SK-N-SH treated with all-trans-retinoic acid at 6 μM for 48 hours (cell line): ENCODE measurements around the gene INSYN2B.

Experiments
- ATAC-seq: fragments of 200-7000 bp; cut with Tn5 transposase; 3 replicates; pipeline ENCODE4 v1.9.1; 2020; ENCODE audit warnings: mild to moderate bottlenecking, moderate library complexity
- ARNTL ChIP-seq: fragments of 450-650 bp; formaldehyde crosslinking; IDR thresholded peaks from 2 replicates; pipeline ENCODE4 v1.5.0; 2020; ENCODE audit warnings: low read depth, mild to moderate bottlenecking, moderate library complexity, borderline replicate concordance
- BACH2 ChIP-seq: fragments of 250-450 bp; sonication (Bioruptor Pico); IDR thresholded peaks from 2 replicates; pipeline ENCODE4 v1.9.0; 2021; ENCODE audit warnings: mild to moderate bottlenecking, borderline replicate concordance
- CSDC2 ChIP-seq: fragments of 250-450 bp; sonication (Bioruptor Pico); IDR thresholded peaks from 2 replicates; pipeline ENCODE4 v1.5.0; 2020; ENCODE audit warnings: mild to moderate bottlenecking, moderate library complexity
- ESRRG ChIP-seq: fragments of 250-450 bp; sonication (Bioruptor Pico); IDR thresholded peaks from 2 replicates; pipeline ENCODE4 v1.6.1; 2021; ENCODE audit warnings: mild to moderate bottlenecking
- GLIS3 ChIP-seq: fragments of 250-450 bp; sonication (Bioruptor Pico); IDR thresholded peaks from 2 replicates; pipeline ENCODE4 v1.5.0; 2020; ENCODE audit warnings: mild to moderate bottlenecking, moderate library complexity
- ISL1 ChIP-seq: fragments of 250-450 bp; sonication (Bioruptor Pico); IDR thresholded peaks from 2 replicates; pipeline ENCODE4 v2.1.2; 2022; ENCODE audit warnings: mild to moderate bottlenecking, moderate library complexity
- RARB ChIP-seq: fragments of 250-450 bp; sonication (Bioruptor Pico); IDR thresholded peaks from 2 replicates; pipeline ENCODE4 v1.8.0; 2021; ENCODE audit warnings: mild to moderate bottlenecking, moderate library complexity
- SNAI2 ChIP-seq: fragments of 250-450 bp; sonication (Bioruptor Pico); IDR thresholded peaks from 2 replicates; pipeline ENCODE4 v1.5.0; 2020; ENCODE audit warnings: mild to moderate bottlenecking, moderate library complexity
- TCF4 ChIP-seq: fragments of 250-450 bp; sonication (Bioruptor Pico); IDR thresholded peaks from 2 replicates; pipeline ENCODE4 v1.8.0; 2021; ENCODE audit warnings: mild to moderate bottlenecking, moderate library complexity, borderline replicate concordance
- TOX ChIP-seq: fragments of 250-450 bp; sonication (Bioruptor Pico); IDR thresholded peaks from 2 replicates; pipeline ENCODE4 v1.8.0; 2021; ENCODE audit warnings: mild to moderate bottlenecking, moderate library complexity, borderline replicate concordance
- ZC3H10 ChIP-seq: fragments of 250-450 bp; sonication (Bioruptor Pico); IDR thresholded peaks from 2 replicates; pipeline ENCODE4 v1.5.1; 2021; ENCODE audit warnings: mild to moderate bottlenecking, moderate library complexity
- ZFP3 ChIP-seq: fragments of 250-450 bp; sonication (Bioruptor Pico); IDR thresholded peaks from 2 replicates; pipeline ENCODE4 v1.5.0; 2020; ENCODE audit warnings: mild to moderate bottlenecking, moderate library complexity
- ZFP30 ChIP-seq: fragments of 450-650 bp; formaldehyde crosslinking; IDR thresholded peaks from 2 replicates; pipeline ENCODE4 v1.5.0; 2022; ENCODE audit warnings: mild to moderate bottlenecking, moderate library complexity
- ZNF565 ChIP-seq: fragments of 450-650 bp; formaldehyde crosslinking; conservative IDR thresholded peaks from 2 replicates; pipeline ENCODE4 v1.5.0; 2020; ENCODE audit warnings: low read depth, mild to moderate bottlenecking, moderate library complexity
- ZNF70 ChIP-seq: fragments of 450-650 bp; formaldehyde crosslinking; IDR thresholded peaks from 2 replicates; pipeline ENCODE4 v1.5.0; 2020; ENCODE audit warnings: mild to moderate bottlenecking, moderate library complexity
- ZNF8 ChIP-seq: fragments of 450-650 bp; formaldehyde crosslinking; IDR thresholded peaks from 2 replicates; pipeline ENCODE4 v1.5.0; 2020; ENCODE audit warnings: mild to moderate bottlenecking, moderate library complexity
- TF ChIP-seq, protein P1 (sequence below): fragments of 250-450 bp; sonication (Bioruptor Pico); IDR thresholded peaks from 2 replicates; pipeline ENCODE4 v1.5.0; 2020; ENCODE audit warnings: mild to moderate bottlenecking, moderate library complexity
- TF ChIP-seq, protein P2 (sequence below): fragments of 250-450 bp; sonication (Bioruptor Pico); IDR thresholded peaks from 2 replicates; pipeline ENCODE4 v1.8.0; 2020; ENCODE audit warnings: mild to moderate bottlenecking, moderate library complexity, borderline replicate concordance
- TF ChIP-seq, protein P3 (sequence below): fragments of 250-450 bp; sonication (Bioruptor Pico); IDR thresholded peaks from 2 replicates; pipeline ENCODE4 v1.5.1; 2021; ENCODE audit warnings: mild to moderate bottlenecking, moderate library complexity
- TF ChIP-seq, protein P4 (sequence below): fragments of 250-450 bp; sonication (Bioruptor Pico); IDR thresholded peaks from 2 replicates; pipeline ENCODE4 v1.5.1; 2020; ENCODE audit warnings: low read depth, mild to moderate bottlenecking, moderate library complexity

Gene INSYN2B

DNA sequence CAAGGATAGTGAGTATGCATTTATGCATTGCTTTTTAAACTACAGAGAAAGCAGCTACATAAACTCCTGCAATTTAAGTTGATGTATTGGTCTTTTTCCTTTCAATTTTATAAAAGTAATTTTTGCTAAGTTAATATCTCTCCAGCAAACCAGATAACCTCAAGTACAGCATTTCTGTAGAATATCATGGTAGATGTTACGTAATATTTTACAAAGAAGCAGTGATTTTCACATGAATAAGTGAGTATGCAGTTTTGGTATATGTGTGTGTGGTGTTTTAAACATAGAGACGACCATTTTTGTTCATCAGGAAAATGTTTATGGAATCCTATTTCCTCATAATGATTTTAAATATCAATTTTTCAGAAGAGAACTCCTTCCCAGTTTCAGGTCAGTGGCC lies 118.9 kb downstream of the INSYN2B start:
- no peak for ATAC-seq
- TF ChIP-seq ARNTL, result no peak
- TF ChIP-seq ESRRG (CRISPR knock-in tag), result no peak
- TF ChIP-seq TCF4 (CRISPR knock-in tag), result no peak
- TF ChIP-seq SNAI2, result no peak
- no peak for TF ChIP-seq ZNF70 (CRISPR knock-in tag)
- TF ChIP-seq BACH2 (CRISPR knock-in tag), result no peak
- no peak for TF ChIP-seq TOX (CRISPR knock-in tag)
- TF ChIP-seq ZNF8 (CRISPR knock-in tag), result no peak
- no peak for TF ChIP-seq ZC3H10 (CRISPR knock-in tag)
- TF ChIP-seq ZNF565 (CRISPR knock-in tag), result no peak
- TF ChIP-seq, protein P1, sequence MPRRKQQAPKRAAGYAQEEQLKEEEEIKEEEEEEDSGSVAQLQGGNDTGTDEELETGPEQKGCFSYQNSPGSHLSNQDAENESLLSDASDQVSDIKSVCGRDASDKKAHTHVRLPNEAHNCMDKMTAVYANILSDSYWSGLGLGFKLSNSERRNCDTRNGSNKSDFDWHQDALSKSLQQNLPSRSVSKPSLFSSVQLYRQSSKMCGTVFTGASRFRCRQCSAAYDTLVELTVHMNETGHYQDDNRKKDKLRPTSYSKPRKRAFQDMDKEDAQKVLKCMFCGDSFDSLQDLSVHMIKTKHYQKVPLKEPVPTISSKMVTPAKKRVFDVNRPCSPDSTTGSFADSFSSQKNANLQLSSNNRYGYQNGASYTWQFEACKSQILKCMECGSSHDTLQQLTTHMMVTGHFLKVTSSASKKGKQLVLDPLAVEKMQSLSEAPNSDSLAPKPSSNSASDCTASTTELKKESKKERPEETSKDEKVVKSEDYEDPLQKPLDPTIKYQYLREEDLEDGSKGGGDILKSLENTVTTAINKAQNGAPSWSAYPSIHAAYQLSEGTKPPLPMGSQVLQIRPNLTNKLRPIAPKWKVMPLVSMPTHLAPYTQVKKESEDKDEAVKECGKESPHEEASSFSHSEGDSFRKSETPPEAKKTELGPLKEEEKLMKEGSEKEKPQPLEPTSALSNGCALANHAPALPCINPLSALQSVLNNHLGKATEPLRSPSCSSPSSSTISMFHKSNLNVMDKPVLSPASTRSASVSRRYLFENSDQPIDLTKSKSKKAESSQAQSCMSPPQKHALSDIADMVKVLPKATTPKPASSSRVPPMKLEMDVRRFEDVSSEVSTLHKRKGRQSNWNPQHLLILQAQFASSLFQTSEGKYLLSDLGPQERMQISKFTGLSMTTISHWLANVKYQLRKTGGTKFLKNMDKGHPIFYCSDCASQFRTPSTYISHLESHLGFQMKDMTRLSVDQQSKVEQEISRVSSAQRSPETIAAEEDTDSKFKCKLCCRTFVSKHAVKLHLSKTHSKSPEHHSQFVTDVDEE, result no peak
- TF ChIP-seq, protein P2, sequence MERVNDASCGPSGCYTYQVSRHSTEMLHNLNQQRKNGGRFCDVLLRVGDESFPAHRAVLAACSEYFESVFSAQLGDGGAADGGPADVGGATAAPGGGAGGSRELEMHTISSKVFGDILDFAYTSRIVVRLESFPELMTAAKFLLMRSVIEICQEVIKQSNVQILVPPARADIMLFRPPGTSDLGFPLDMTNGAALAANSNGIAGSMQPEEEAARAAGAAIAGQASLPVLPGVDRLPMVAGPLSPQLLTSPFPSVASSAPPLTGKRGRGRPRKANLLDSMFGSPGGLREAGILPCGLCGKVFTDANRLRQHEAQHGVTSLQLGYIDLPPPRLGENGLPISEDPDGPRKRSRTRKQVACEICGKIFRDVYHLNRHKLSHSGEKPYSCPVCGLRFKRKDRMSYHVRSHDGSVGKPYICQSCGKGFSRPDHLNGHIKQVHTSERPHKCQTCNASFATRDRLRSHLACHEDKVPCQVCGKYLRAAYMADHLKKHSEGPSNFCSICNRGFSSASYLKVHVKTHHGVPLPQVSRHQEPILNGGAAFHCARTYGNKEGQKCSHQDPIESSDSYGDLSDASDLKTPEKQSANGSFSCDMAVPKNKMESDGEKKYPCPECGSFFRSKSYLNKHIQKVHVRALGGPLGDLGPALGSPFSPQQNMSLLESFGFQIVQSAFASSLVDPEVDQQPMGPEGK (CRISPR knock-in tag), result no peak
- TF ChIP-seq, protein P3, sequence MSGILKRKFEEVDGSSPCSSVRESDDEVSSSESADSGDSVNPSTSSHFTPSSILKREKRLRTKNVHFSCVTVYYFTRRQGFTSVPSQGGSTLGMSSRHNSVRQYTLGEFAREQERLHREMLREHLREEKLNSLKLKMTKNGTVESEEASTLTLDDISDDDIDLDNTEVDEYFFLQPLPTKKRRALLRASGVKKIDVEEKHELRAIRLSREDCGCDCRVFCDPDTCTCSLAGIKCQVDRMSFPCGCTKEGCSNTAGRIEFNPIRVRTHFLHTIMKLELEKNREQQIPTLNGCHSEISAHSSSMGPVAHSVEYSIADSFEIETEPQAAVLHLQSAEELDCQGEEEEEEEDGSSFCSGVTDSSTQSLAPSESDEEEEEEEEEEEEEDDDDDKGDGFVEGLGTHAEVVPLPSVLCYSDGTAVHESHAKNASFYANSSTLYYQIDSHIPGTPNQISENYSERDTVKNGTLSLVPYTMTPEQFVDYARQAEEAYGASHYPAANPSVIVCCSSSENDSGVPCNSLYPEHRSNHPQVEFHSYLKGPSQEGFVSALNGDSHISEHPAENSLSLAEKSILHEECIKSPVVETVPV (CRISPR knock-in tag), result no peak

DNA sequence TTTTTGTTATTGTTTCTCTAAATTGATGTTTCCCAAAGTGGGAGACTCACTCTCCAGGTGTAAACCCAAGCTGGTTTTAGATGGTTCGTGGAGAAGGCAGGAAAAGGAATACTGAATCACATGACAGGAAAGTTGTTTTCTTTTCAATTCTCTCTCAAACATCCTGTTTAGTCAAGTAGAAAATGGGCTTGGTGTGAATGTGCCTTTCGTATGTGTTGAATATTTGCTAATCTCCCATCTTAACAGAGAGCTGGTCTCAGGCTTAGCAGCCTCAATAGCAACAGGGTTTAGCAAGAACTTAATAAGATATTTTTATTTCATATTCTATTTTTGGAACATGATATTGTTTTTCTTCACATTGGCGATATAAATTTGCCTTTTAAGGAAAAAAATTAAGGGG lies 119.7 kb downstream of the INSYN2B start:
- no peak for ATAC-seq
- no peak for TF ChIP-seq ZNF565 (CRISPR knock-in tag)
- no peak for TF ChIP-seq ZNF70 (CRISPR knock-in tag)
- no peak for TF ChIP-seq ZFP3 (CRISPR knock-in tag)
- TF ChIP-seq CSDC2 (CRISPR knock-in tag), result no peak
- TF ChIP-seq, protein P2 (CRISPR knock-in tag), result no peak
- TF ChIP-seq ZFP30 (CRISPR knock-in tag), result no peak
- no peak for TF ChIP-seq ESRRG (CRISPR knock-in tag)
- TF ChIP-seq, protein P4, sequence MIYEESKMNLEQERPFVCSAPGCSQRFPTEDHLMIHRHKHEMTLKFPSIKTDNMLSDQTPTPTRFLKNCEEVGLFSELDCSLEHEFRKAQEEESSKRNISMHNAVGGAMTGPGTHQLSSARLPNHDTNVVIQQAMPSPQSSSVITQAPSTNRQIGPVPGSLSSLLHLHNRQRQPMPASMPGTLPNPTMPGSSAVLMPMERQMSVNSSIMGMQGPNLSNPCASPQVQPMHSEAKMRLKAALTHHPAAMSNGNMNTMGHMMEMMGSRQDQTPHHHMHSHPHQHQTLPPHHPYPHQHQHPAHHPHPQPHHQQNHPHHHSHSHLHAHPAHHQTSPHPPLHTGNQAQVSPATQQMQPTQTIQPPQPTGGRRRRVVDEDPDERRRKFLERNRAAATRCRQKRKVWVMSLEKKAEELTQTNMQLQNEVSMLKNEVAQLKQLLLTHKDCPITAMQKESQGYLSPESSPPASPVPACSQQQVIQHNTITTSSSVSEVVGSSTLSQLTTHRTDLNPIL, result no peak
- no peak for TF ChIP-seq TCF4 (CRISPR knock-in tag)
- no peak for TF ChIP-seq RARB
- TF ChIP-seq, protein P1, result no peak
- TF ChIP-seq GLIS3 (CRISPR knock-in tag), result no peak
- TF ChIP-seq ISL1 (CRISPR knock-in tag), result no peak
- TF ChIP-seq, protein P3 (CRISPR knock-in tag), result no peak
- no peak for TF ChIP-seq TOX (CRISPR knock-in tag)
- TF ChIP-seq, all 23 proteins: peak for 0
